Measurements from ENCODE around the gene NFATC1. TPM values are rescaled to one million over a fixed set of nuclear protein-coding genes. Genes with fewer than 3 reads are reported as not detected.

NFATC1 gene
- total RNA-seq, 1 donor from 2014 or later = 0.46 TPM

- no peak overlapping the region for H3K4me3 ChIP-seq (ENCODE audit: low read depth, low read length)
- no peak for DNase-seq (ENCODE audit: low read depth)
- TF ChIP-seq CTCF (conservative IDR thresholded peaks at IDR 0.05; ENCODE audit: low read depth, low read length) = no peak
Measured at GRCh38 chr18:79524181-79525078, 128.7 kb downstream of the NFATC1 start.

- DNase-seq (ENCODE audit: low read depth) = no peak
- no peak overlapping the region for H3K4me3 ChIP-seq (ENCODE audit: low read depth, low read length)
- TF ChIP-seq CTCF (conservative IDR thresholded peaks at IDR 0.05; ENCODE audit: low read depth, low read length) = no peak
Measured at GRCh38 chr18:79525556-79526467, 130.1 kb downstream of the NFATC1 start.

- TF ChIP-seq CTCF (conservative IDR thresholded peaks at IDR 0.05; ENCODE audit: low read depth, low read length) = no peak
- H3K4me3 ChIP-seq (ENCODE audit: low read depth, low read length) = no peak overlapping the region
- DNase-seq (ENCODE audit: low read depth) = no peak
Measured at GRCh38 chr18:79526468-79527460, 131.0 kb downstream of the NFATC1 start.

GRCh38 chr18:79527656-79528315, 132.1 kb downstream of the NFATC1 start:
- no peak for DNase-seq (ENCODE audit: low read depth)
- no peak overlapping the region for H3K4me3 ChIP-seq (ENCODE audit: low read depth, low read length)
- TF ChIP-seq CTCF (conservative IDR thresholded peaks at IDR 0.05; ENCODE audit: low read depth, low read length) = no peak

- no peak for DNase-seq (ENCODE audit: low read depth)
Measured at GRCh38 chr18:79528316-79528695, 132.6 kb downstream of the NFATC1 start.

More at GRCh38 chr18:79528316-79528695, 132.6 kb downstream of the NFATC1 start:
- no peak overlapping the region for H3K4me3 ChIP-seq (ENCODE audit: low read depth, low read length)
- no peak for TF ChIP-seq CTCF (conservative IDR thresholded peaks at IDR 0.05; ENCODE audit: low read depth, low read length)

Data from epithelial cell of proximal tubule (primary cell).